C4-2B (cell line): ENCODE results near the gene RIPOR3.

Experiments used
- H3K27ac ChIP-seq: fragments of 450-650 bp; 2 replicates; pipeline ENCODE4 v1.5.1; 2017
- CTCF ChIP-seq: fragments of 450-650 bp; conservative IDR thresholded peaks from 2 replicates; pipeline ENCODE4 v1.5.1; 2017; ENCODE audit warnings: mild to moderate bottlenecking
- ZFX ChIP-seq: fragments of 450-650 bp; IDR thresholded peaks from 2 replicates; pipeline ENCODE4 v1.6.1; 2017

RIPOR3 gene

GRCh38 chr20:50537546-50538201 lies 153.7 kb downstream of the RIPOR3 start:
- H3K27ac ChIP-seq, result no peak overlapping the region; the same call in 1 of the 2 replicates
- TF ChIP-seq CTCF (no peak), ZFX (no peak)

GRCh38 chr20:50536333-50536732 lies 155.0 kb downstream of the RIPOR3 start:
- H3K27ac ChIP-seq, result no peak overlapping the region
- TF ChIP-seq CTCF, result no peak
